ENCODE results near the gene C10orf71. TPM values are rescaled to one million over a fixed set of nuclear protein-coding genes. Genes with fewer than 3 reads are reported as not detected.

Gene C10orf71
- total RNA-seq, 2 experiments from 2014 or later, result not detected

- Mint-ChIP-seq H3K4me3 (no peak overlapping the region), H3K4me1 (no peaks in the 10 kb centered on the region), H3K9me3 (no peaks in the 10 kb centered on the region), H3K36me3 (no peaks in the 10 kb centered on the region), H3K27ac (no peak overlapping the region), H3K27me3 (peaks cover 3% of the 10 kb centered on the region)
- DNase-seq, result no peak
These were observed 27.2 kb downstream of the C10orf71 start for GRCh38 chr10:49325916-49326783.

GRCh38 chr10:49327036-49327813, 28.3 kb downstream of the C10orf71 start:
- H3K4me3 Mint-ChIP-seq, result no peak overlapping the region
- H3K27me3 Mint-ChIP-seq, result peaks cover 3% of the 10 kb centered on the region
- H3K36me3 Mint-ChIP-seq, result no peaks in the 10 kb centered on the region
- no peaks in the 10 kb centered on the region for H3K9me3 Mint-ChIP-seq
- H3K27ac Mint-ChIP-seq, result no peak overlapping the region
- no peak for DNase-seq
- no peaks in the 10 kb centered on the region for H3K4me1 Mint-ChIP-seq

- Mint-ChIP-seq H3K27me3 (peaks cover 3% of the 10 kb centered on the region), H3K27ac (no peak overlapping the region), H3K9me3 (no peaks in the 10 kb centered on the region), H3K36me3 (no peaks in the 10 kb centered on the region), H3K4me3 (no peak overlapping the region), H3K4me1 (no peaks in the 10 kb centered on the region)
- DNase-seq, result no peak
These were observed 29.6 kb downstream of the C10orf71 start for GRCh38 chr10:49328401-49329145.

GRCh38 chr10:49329146-49329505, 30.2 kb downstream of the C10orf71 start:
- H3K4me1 Mint-ChIP-seq, result no peaks in the 10 kb centered on the region
- no peak for DNase-seq
- no peak overlapping the region for H3K4me3 Mint-ChIP-seq
- H3K27me3 Mint-ChIP-seq, result peaks cover 3% of the 10 kb centered on the region
- no peak overlapping the region for H3K27ac Mint-ChIP-seq
- no peaks in the 10 kb centered on the region for H3K36me3 Mint-ChIP-seq
- H3K9me3 Mint-ChIP-seq, result no peaks in the 10 kb centered on the region

GRCh38 chr10:49330127-49330665, 31.2 kb downstream of the C10orf71 start:
- peaks cover 5% of the 10 kb centered on the region for H3K4me1 Mint-ChIP-seq
- H3K9me3 Mint-ChIP-seq, result peaks cover under 1% of the 10 kb centered on the region
- H3K36me3 Mint-ChIP-seq, result peaks cover 6% of the 10 kb centered on the region
- H3K27ac Mint-ChIP-seq, result no peak overlapping the region
- H3K27me3 Mint-ChIP-seq, result no peaks in the 10 kb centered on the region
- no peak overlapping the region for H3K4me3 Mint-ChIP-seq
- no peak for DNase-seq

- H3K27ac Mint-ChIP-seq, result no peak overlapping the region
- H3K27me3 Mint-ChIP-seq, result no peaks in the 10 kb centered on the region
- DNase-seq, result no peak
- peaks cover 10% of the 10 kb centered on the region for H3K4me1 Mint-ChIP-seq
- H3K9me3 Mint-ChIP-seq, result peaks cover 11% of the 10 kb centered on the region
- H3K36me3 Mint-ChIP-seq, result peaks cover 10% of the 10 kb centered on the region
- H3K4me3 Mint-ChIP-seq, result no peak overlapping the region
These were observed 32.5 kb downstream of the C10orf71 start for GRCh38 chr10:49331431-49331830.

GRCh38 chr10:49332333-49332732, 33.4 kb downstream of the C10orf71 start:
- H3K9me3 Mint-ChIP-seq, result peaks cover 11% of the 10 kb centered on the region
- H3K36me3 Mint-ChIP-seq, result peaks cover 10% of the 10 kb centered on the region
- peaks cover 10% of the 10 kb centered on the region for H3K4me1 Mint-ChIP-seq

GRCh38 chr10:49332768-49333167, 33.8 kb downstream of the C10orf71 start:
- Mint-ChIP-seq H3K9me3 (peaks cover 11% of the 10 kb centered on the region), H3K4me1 (peaks cover 10% of the 10 kb centered on the region), H3K36me3 (peaks cover 10% of the 10 kb centered on the region), H3K4me3 (no peak overlapping the region), H3K27ac (no peak overlapping the region), H3K27me3 (no peaks in the 10 kb centered on the region)
- no peak for DNase-seq

More at GRCh38 chr10:49332333-49332732, 33.4 kb downstream of the C10orf71 start:
- Mint-ChIP-seq H3K4me3 (no peak overlapping the region), H3K27ac (no peak overlapping the region), H3K27me3 (no peaks in the 10 kb centered on the region)
- DNase-seq, result no peak

GRCh38 chr10:49333192-49333591, 34.2 kb downstream of the C10orf71 start:
- Mint-ChIP-seq H3K4me3 (no peak overlapping the region), H3K9me3 (peaks cover 11% of the 10 kb centered on the region), H3K27ac (no peak overlapping the region), H3K27me3 (no peaks in the 10 kb centered on the region), H3K36me3 (peaks cover 10% of the 10 kb centered on the region), H3K4me1 (peaks cover 10% of the 10 kb centered on the region)
- DNase-seq, result no peak

GRCh38 chr10:49334964-49335363, 36.0 kb downstream of the C10orf71 start:
- Mint-ChIP-seq H3K36me3 (peaks cover 10% of the 10 kb centered on the region), H3K4me3 (no peak overlapping the region), H3K27me3 (peaks cover 6% of the 10 kb centered on the region), H3K27ac (peak overlapping the region; percentile 88), H3K9me3 (peaks cover 11% of the 10 kb centered on the region), H3K4me1 (peaks cover 10% of the 10 kb centered on the region)
- no peak for DNase-seq

- Mint-ChIP-seq H3K36me3 (peaks cover 10% of the 10 kb centered on the region), H3K27me3 (peaks cover 6% of the 10 kb centered on the region)
These were observed 36.5 kb downstream of the C10orf71 start for GRCh38 chr10:49335364-49335972.

GRCh38 chr10:49338604-49339003, 39.6 kb downstream of the C10orf71 start:
- Mint-ChIP-seq H3K36me3 (peaks cover 10% of the 10 kb centered on the region), H3K27ac (no peak overlapping the region), H3K27me3 (peaks cover 6% of the 10 kb centered on the region), H3K9me3 (peaks cover 11% of the 10 kb centered on the region), H3K4me3 (no peak overlapping the region), H3K4me1 (peaks cover 10% of the 10 kb centered on the region)
- DNase-seq, result no peak

More at GRCh38 chr10:49335364-49335972, 36.5 kb downstream of the C10orf71 start:
- H3K4me1 Mint-ChIP-seq, result peaks cover 10% of the 10 kb centered on the region
- H3K4me3 Mint-ChIP-seq, result no peak overlapping the region
- H3K9me3 Mint-ChIP-seq, result peaks cover 11% of the 10 kb centered on the region
- H3K27ac Mint-ChIP-seq, result peak overlapping the region; percentile 88
- DNase-seq, result no peak

GRCh38 chr10:49344840-49345239, 45.9 kb downstream of the C10orf71 start:
- DNase-seq, result no peak
- no peaks in the 10 kb centered on the region for H3K9me3 Mint-ChIP-seq
- no peaks in the 10 kb centered on the region for H3K27me3 Mint-ChIP-seq
- no peaks in the 10 kb centered on the region for H3K36me3 Mint-ChIP-seq
- H3K27ac Mint-ChIP-seq, result no peak overlapping the region
- no peak overlapping the region for H3K4me3 Mint-ChIP-seq
- H3K4me1 Mint-ChIP-seq, result no peaks in the 10 kb centered on the region

- no peak overlapping the region for H3K4me3 Mint-ChIP-seq
- H3K27me3 Mint-ChIP-seq, result no peaks in the 10 kb centered on the region
- no peaks in the 10 kb centered on the region for H3K4me1 Mint-ChIP-seq
- no peak for DNase-seq
- no peak overlapping the region for H3K27ac Mint-ChIP-seq
- peaks cover 5% of the 10 kb centered on the region for H3K9me3 Mint-ChIP-seq
- H3K36me3 Mint-ChIP-seq, result no peaks in the 10 kb centered on the region
These were observed 48.4 kb downstream of the C10orf71 start for GRCh38 chr10:49347342-49347741.

All from activated naive CD8-positive, alpha-beta T cell treated with anti-CD3 and anti-CD28 coated beads for 36 hours (primary cell).